GM21423 (cell line): ENCODE data around the gene NTM.
A peak's percentile ranks its signal among the peaks of the same experiment; 100 is the strongest.
"Not testable (repeated sequence)": the region's sequence is repeated elsewhere in the genome, so short reads cannot be mapped to it uniquely, and the experiment has no call there.

Source experiments
- ATAC-seq: cut with Tn5 transposase; IDR thresholded peaks from one replicate; pipeline ENCODE4 v1.9.1; 2021; ENCODE audit warnings: mild to moderate bottlenecking, moderate library complexity; ENCODE audit not compliant: unreplicated experiment

The NTM gene

GRCh38 chr11:131488238-131488637 lies 117.8 kb downstream of the NTM start:
- no peak for ATAC-seq

- ATAC-seq: no peak
Observed at GRCh38 chr11:131491503-131491902, 121.1 kb downstream of the NTM start.

- ATAC-seq: no peak
Observed at GRCh38 chr11:131495423-131495822, 125.0 kb downstream of the NTM start.

GRCh38 chr11:131497686-131498085 lies 127.3 kb downstream of the NTM start:
- not testable (repeated sequence) for ATAC-seq

- no peak for ATAC-seq
Observed at GRCh38 chr11:131498631-131499160, 128.3 kb downstream of the NTM start.

GRCh38 chr11:131499199-131499598 lies 128.8 kb downstream of the NTM start:
- no peak for ATAC-seq

- no peak for ATAC-seq
Observed at GRCh38 chr11:131503017-131503416, 132.6 kb downstream of the NTM start.

GRCh38 chr11:131504199-131504949 lies 134.0 kb downstream of the NTM start:
- no peak for ATAC-seq

GRCh38 chr11:131506348-131506747 lies 135.9 kb downstream of the NTM start:
- no peak for ATAC-seq

- no peak for ATAC-seq
Observed at GRCh38 chr11:131510662-131511061, 140.2 kb downstream of the NTM start.

- ATAC-seq: peak; percentile 53
Observed at GRCh38 chr11:131511794-131512193, 141.4 kb downstream of the NTM start.

GRCh38 chr11:131512228-131512627 lies 141.8 kb downstream of the NTM start:
- ATAC-seq: no peak

GRCh38 chr11:131514062-131514461 lies 143.6 kb downstream of the NTM start:
- ATAC-seq: no peak

- ATAC-seq: no peak
Observed at GRCh38 chr11:131518305-131518838, 148.0 kb downstream of the NTM start.

- ATAC-seq: no peak
Observed at GRCh38 chr11:131522851-131523250, 152.4 kb downstream of the NTM start.

- ATAC-seq: no peak
Observed at GRCh38 chr11:131530407-131530806, 160.0 kb downstream of the NTM start.

GRCh38 chr11:131533149-131533548 lies 162.7 kb downstream of the NTM start:
- no peak for ATAC-seq

- no peak for ATAC-seq
Observed at GRCh38 chr11:131533998-131534397, 163.6 kb downstream of the NTM start.

- ATAC-seq: no peak
Observed at GRCh38 chr11:131534611-131535010, 164.2 kb downstream of the NTM start.

GRCh38 chr11:131536159-131536558 lies 165.7 kb downstream of the NTM start:
- ATAC-seq: no peak

- ATAC-seq: no peak
Observed at GRCh38 chr11:131537196-131537595, 166.8 kb downstream of the NTM start.

- ATAC-seq: no peak
Observed at GRCh38 chr11:131537748-131538147, 167.3 kb downstream of the NTM start.
